ENCODE measurements around the gene COX10. TPM values are rescaled to one million over a fixed set of nuclear protein-coding genes. Genes with fewer than 3 reads are reported as not detected.

The COX10 gene
- total RNA-seq, 2 experiments from 2014 or later: 21.1 to 24.9 TPM

GRCh38 chr17:14089179-14089578, 19.9 kb downstream of the COX10 start:
- POLR2A ChIA-PET: interaction anchor here (1.1 kb wide), 1 partner anchor 12 kb away, joined by 3 read pairs; no protein-coding TSS in a partner anchor
- Histone ChIP-seq H3K4me1 (ENCODE audit: insufficient read depth, low read length, poor library complexity, severe bottlenecking) (no peaks in the 10 kb centered on the region), H3K27ac (ENCODE audit: low read depth, low read length, poor library complexity, severe bottlenecking) (no peak overlapping the region), H3K4me3 (ENCODE audit: low read depth, low read length, poor library complexity, severe bottlenecking) (no peak overlapping the region), H3K9me2 (ENCODE audit: insufficient read depth, low read length) (no peaks in the 10 kb centered on the region), H3K4me2 (ENCODE audit: low read length) (no peak overlapping the region), H3K9me3 (ENCODE audit: low read length) (no peaks in the 10 kb centered on the region), H2AFZ (ENCODE audit: low read length) (no peak overlapping the region), H3K79me2 (ENCODE audit: insufficient read depth, low read depth, low read length) (peaks cover 45% of the 10 kb centered on the region), H3K36me3 (ENCODE audit: insufficient read depth, low read length) (peaks cover 17% of the 10 kb centered on the region), H4K20me1 (ENCODE audit: insufficient read depth, low read length) (peaks cover 16% of the 10 kb centered on the region)
- DNase-seq (ENCODE audit: low spot score): no peak
- TF ChIP-seq CTCF (conservative IDR thresholded peaks at IDR 0.05; ENCODE audit: low read length) (no peak), EZH2phosphoT487 (IDR thresholded peaks at IDR 0.05; ENCODE audit: borderline replicate concordance, low read depth, low read length) (no peak)
- intact Hi-C loops (cut with micrococcal nuclease; ENCODE audit: unreplicated experiment): no loop called here
- BruUV-seq (replicated peaks): no TSS peak
- CTCF ChIA-PET (ENCODE audit: unreplicated experiment): no interaction called here

- peaks cover 30% of the 10 kb centered on the region for H3K79me2 ChIP-seq (ENCODE audit: insufficient read depth, low read depth, low read length)
- H3K4me2 ChIP-seq (ENCODE audit: low read length): no peak overlapping the region
- no peak overlapping the region for H3K27ac ChIP-seq (ENCODE audit: low read depth, low read length, poor library complexity, severe bottlenecking)
- H3K9me3 ChIP-seq (ENCODE audit: low read length): no peaks in the 10 kb centered on the region
- peaks cover 14% of the 10 kb centered on the region for H3K36me3 ChIP-seq (ENCODE audit: insufficient read depth, low read length)
- DNase-seq (ENCODE audit: low spot score): no peak
- no peak overlapping the region for H2AFZ ChIP-seq (ENCODE audit: low read length)
- no peak for TF ChIP-seq EZH2phosphoT487 (IDR thresholded peaks at IDR 0.05; ENCODE audit: borderline replicate concordance, low read depth, low read length)
- TF ChIP-seq CTCF (conservative IDR thresholded peaks at IDR 0.05; ENCODE audit: low read length): no peak
- H3K4me1 ChIP-seq (ENCODE audit: insufficient read depth, low read length, poor library complexity, severe bottlenecking): no peaks in the 10 kb centered on the region
- no peaks in the 10 kb centered on the region for H3K9me2 ChIP-seq (ENCODE audit: insufficient read depth, low read length)
- ChIA-PET CTCF (ENCODE audit: unreplicated experiment) (no interaction called here), POLR2A (interaction anchor here (1.0 kb wide), 1 partner anchor 19 kb away, joined by 3 read pairs; no protein-coding TSS in a partner anchor)
- no peak overlapping the region for H3K4me3 ChIP-seq (ENCODE audit: low read depth, low read length, poor library complexity, severe bottlenecking)
- BruUV-seq (replicated peaks): no TSS peak
- intact Hi-C loops (cut with micrococcal nuclease; ENCODE audit: unreplicated experiment): no loop called here
- peaks cover 16% of the 10 kb centered on the region for H4K20me1 ChIP-seq (ENCODE audit: insufficient read depth, low read length)
Measured at GRCh38 chr17:14091367-14091766, 22.1 kb downstream of the COX10 start.

GRCh38 chr17:14092808-14093207, 23.5 kb downstream of the COX10 start:
- no peak for DNase-seq (ENCODE audit: low spot score)
- H3K27ac ChIP-seq (ENCODE audit: low read depth, low read length, poor library complexity, severe bottlenecking): no peak overlapping the region
- ChIA-PET CTCF (ENCODE audit: unreplicated experiment) (no interaction called here), POLR2A (interaction anchor here (0.6 to 0.7 kb wide), 3 partner anchors 34 to 71 kb away, joined by 3 to 6 read pairs (median 3); no protein-coding TSS in a partner anchor)
- intact Hi-C loops (cut with micrococcal nuclease; ENCODE audit: unreplicated experiment): no loop called here
- peaks cover 16% of the 10 kb centered on the region for H4K20me1 ChIP-seq (ENCODE audit: insufficient read depth, low read length)
- no peaks in the 10 kb centered on the region for H3K9me3 ChIP-seq (ENCODE audit: low read length)
- no peak overlapping the region for H2AFZ ChIP-seq (ENCODE audit: low read length)
- H3K79me2 ChIP-seq (ENCODE audit: insufficient read depth, low read depth, low read length): peaks cover 38% of the 10 kb centered on the region
- no peaks in the 10 kb centered on the region for H3K4me1 ChIP-seq (ENCODE audit: insufficient read depth, low read length, poor library complexity, severe bottlenecking)
- TF ChIP-seq EZH2phosphoT487 (IDR thresholded peaks at IDR 0.05; ENCODE audit: borderline replicate concordance, low read depth, low read length) (no peak), CTCF (conservative IDR thresholded peaks at IDR 0.05; ENCODE audit: low read length) (no peak)
- no peaks in the 10 kb centered on the region for H3K9me2 ChIP-seq (ENCODE audit: insufficient read depth, low read length)
- peaks cover 3% of the 10 kb centered on the region for H3K36me3 ChIP-seq (ENCODE audit: insufficient read depth, low read length)
- no TSS peak for BruUV-seq (replicated peaks)
- H3K4me3 ChIP-seq (ENCODE audit: low read depth, low read length, poor library complexity, severe bottlenecking): no peak overlapping the region
- H3K4me2 ChIP-seq (ENCODE audit: low read length): no peak overlapping the region

All from OCI-LY7 (cell line).